Measurements from ENCODE around the gene GRAMD1B.

GRCh38 chr11:123454060-123454651 lies 24.1 kb downstream of the GRAMD1B start:
- no peak for TF ChIP-seq EZH2 (IDR thresholded peaks at IDR 0.05; ENCODE audit: low read length, missing control alignments)
- TF ChIP-seq CTCF (conservative IDR thresholded peaks at IDR 0.05 in 1 of 2, IDR thresholded peaks at IDR 0.05 in 1 of 2; ENCODE audit: low read depth in 1 of 2, low read length in 2 of 2): no peak

Data from fibroblast of lung (primary cell).